Fibroblast of lung (primary cell): ENCODE data around the gene G6PC3. TPM values are rescaled to one million over a fixed set of nuclear protein-coding genes. Genes with fewer than 3 reads are reported as not detected.

Source experiments
- DNase-seq, 2 donors: peaks; one replicate each; pipeline versions ENCODE4 v3.0.0 to v3.0.0-alpha.2; 2010; ENCODE audit warnings: low read depth in 2 of 2
- H2AFZ ChIP-seq: 2 replicates; pipeline ENCODE4 v1.5.1; 2012; ENCODE audit warnings: low read length, control low read depth, inconsistent platforms
- H3K27ac ChIP-seq: 2 replicates; pipeline ENCODE4 v1.5.1; 2011; ENCODE audit warnings: low read length, control low read depth; ENCODE audit not compliant: insufficient read depth
- H3K27me3 ChIP-seq: 2 replicates; pipeline ENCODE4 v1.5.1; 2011; ENCODE audit warnings: mild to moderate bottlenecking, low read length; ENCODE audit not compliant: control insufficient read depth, insufficient read depth
- H3K36me3 ChIP-seq: 2 replicates; pipeline ENCODE4 v1.5.1; 2011; ENCODE audit warnings: low read length; ENCODE audit not compliant: control insufficient read depth, insufficient read depth
- H3K4me1 ChIP-seq: 2 replicates; pipeline ENCODE4 v1.5.1; 2011; ENCODE audit warnings: low read length; ENCODE audit not compliant: control insufficient read depth, insufficient read depth; ENCODE audit errors: extremely low read depth
- H3K4me2 ChIP-seq: 2 replicates; pipeline ENCODE4 v1.5.1; 2011; ENCODE audit warnings: low read length, control low read depth; ENCODE audit not compliant: insufficient read depth; ENCODE audit errors: extremely low read depth
- H3K4me3 ChIP-seq, 4 experiments: fragments of 200-600 bp in 1 of 4; sonication (generic) in 1 of 4; replicated peaks in 1 of 4; 2 replicates each; pipeline ENCODE4 v1.5.1; 2011 to 2016; ENCODE audit warnings: low read length in 4 of 4, low read depth in 3 of 4, mild to moderate bottlenecking in 3 of 4, control low read depth in 2 of 4, inconsistent platforms in 1 of 4, mixed read lengths in 1 of 4; ENCODE audit not compliant: insufficient read depth in 1 of 4; ENCODE audit errors: control extremely low read depth in 1 of 4
- H3K79me2 ChIP-seq: 2 replicates; pipeline ENCODE4 v1.5.1; 2012; ENCODE audit warnings: mild to moderate bottlenecking, low read length, inconsistent platforms; ENCODE audit not compliant: control insufficient read depth, insufficient read depth
- H3K9ac ChIP-seq: 2 replicates; pipeline ENCODE4 v1.5.1; 2011; ENCODE audit warnings: mild to moderate bottlenecking, low read length, control low read depth; ENCODE audit not compliant: insufficient read depth
- H3K9me3 ChIP-seq: 2 replicates; pipeline ENCODE4 v1.5.1; 2012; ENCODE audit warnings: low read depth, low read length; ENCODE audit not compliant: control insufficient read depth, insufficient read depth
- H4K20me1 ChIP-seq: 2 replicates; pipeline ENCODE4 v1.5.1; 2011; ENCODE audit warnings: low read length; ENCODE audit not compliant: control insufficient read depth, insufficient read depth; ENCODE audit errors: extremely low read depth
- EZH2 ChIP-seq: IDR thresholded peaks from 2 replicates; pipeline ENCODE4 v1.5.1; 2012; ENCODE audit warnings: low read length, control low read depth, mild to moderate bottlenecking; ENCODE audit errors: missing control alignments
- polyA plus RNA-seq, 2 donors: library from polyadenylated mRNA; depleted of rRNA in 1 of 2; stranded (reverse) in 1 of 2; unstranded in 1 of 2; fragments of >200 nt; gene quantifications; 2 replicates each; pipeline ENCODE4 v1.2.1, GENCODE V29; 2011 to 2012; ENCODE audit warnings: missing spikeins in 1 of 2
- total RNA-seq: library from RNA; depleted of rRNA; stranded (reverse); fragments of >200 nt; gene quantifications from 2 replicates; pipeline ENCODE4 v1.2.1, GENCODE V29; 2014
- TF ChIP-seq, protein P1 (sequence below), 2 donors: IDR thresholded peaks in 1 of 2; conservative IDR thresholded peaks in 1 of 2; 1 replicate in 1 of 2; 2 replicates in 1 of 2; pipeline ENCODE4 v1.5.1; 2011 to 2012; ENCODE audit warnings: low read length in 2 of 2, control low read depth in 1 of 2, inconsistent platforms in 1 of 2, low read depth in 1 of 2, mild to moderate bottlenecking in 1 of 2

Gene G6PC3
- total and polyA plus RNA-seq, 2 donors (not counting 1 experiment from before 2014, with no cell fraction given) = 40.0 to 76.1 TPM

GRCh38 chr17:44112284-44113280 is 42.0 kb downstream of the G6PC3 start:
- Histone ChIP-seq H3K9ac (no peak overlapping the region), H3K4me3 (no peak overlapping the region), H3K4me1 (peaks cover 32% of the 10 kb centered on the region), H3K36me3 (peaks cover 4% of the 10 kb centered on the region), H2AFZ (no peak overlapping the region), H3K9me3 (no peaks in the 10 kb centered on the region), H4K20me1 (no peaks in the 10 kb centered on the region), H3K79me2 (peaks cover 19% of the 10 kb centered on the region), H3K4me2 (no peak overlapping the region), H3K27ac (no peak overlapping the region), H3K27me3 (no peaks in the 10 kb centered on the region)
- no peak for DNase-seq
- TF ChIP-seq, protein P1, sequence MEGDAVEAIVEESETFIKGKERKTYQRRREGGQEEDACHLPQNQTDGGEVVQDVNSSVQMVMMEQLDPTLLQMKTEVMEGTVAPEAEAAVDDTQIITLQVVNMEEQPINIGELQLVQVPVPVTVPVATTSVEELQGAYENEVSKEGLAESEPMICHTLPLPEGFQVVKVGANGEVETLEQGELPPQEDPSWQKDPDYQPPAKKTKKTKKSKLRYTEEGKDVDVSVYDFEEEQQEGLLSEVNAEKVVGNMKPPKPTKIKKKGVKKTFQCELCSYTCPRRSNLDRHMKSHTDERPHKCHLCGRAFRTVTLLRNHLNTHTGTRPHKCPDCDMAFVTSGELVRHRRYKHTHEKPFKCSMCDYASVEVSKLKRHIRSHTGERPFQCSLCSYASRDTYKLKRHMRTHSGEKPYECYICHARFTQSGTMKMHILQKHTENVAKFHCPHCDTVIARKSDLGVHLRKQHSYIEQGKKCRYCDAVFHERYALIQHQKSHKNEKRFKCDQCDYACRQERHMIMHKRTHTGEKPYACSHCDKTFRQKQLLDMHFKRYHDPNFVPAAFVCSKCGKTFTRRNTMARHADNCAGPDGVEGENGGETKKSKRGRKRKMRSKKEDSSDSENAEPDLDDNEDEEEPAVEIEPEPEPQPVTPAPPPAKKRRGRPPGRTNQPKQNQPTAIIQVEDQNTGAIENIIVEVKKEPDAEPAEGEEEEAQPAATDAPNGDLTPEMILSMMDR (conservative IDR thresholded peaks at IDR 0.05 in 1 of 2, IDR thresholded peaks at IDR 0.05 in 1 of 2; ENCODE audit: low read depth in 1 of 2, low read length in 2 of 2) = no peak
- no peak for TF ChIP-seq EZH2

DNA sequence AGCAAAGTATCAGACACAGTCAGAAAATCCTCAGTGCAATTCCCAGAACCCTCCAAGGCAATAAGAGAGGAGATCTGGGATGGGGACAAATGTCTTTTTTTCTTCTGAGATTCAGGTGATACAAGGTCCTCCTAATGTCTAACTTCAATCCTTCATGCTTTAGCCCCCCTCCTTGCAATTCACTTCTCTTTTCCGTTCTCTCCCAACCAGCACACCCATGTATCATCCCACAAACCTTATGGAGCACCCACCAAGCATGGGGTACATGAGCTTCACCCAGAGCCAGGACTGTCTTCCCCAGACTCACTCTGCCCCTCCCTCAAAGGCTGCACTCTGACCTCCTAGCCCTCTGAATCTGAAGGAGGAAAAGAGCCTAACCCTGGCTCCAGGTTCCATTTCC is 42.8 kb downstream of the G6PC3 start:
- Histone ChIP-seq H3K27ac (no peak overlapping the region), H3K36me3 (peaks cover 4% of the 10 kb centered on the region), H3K4me1 (peaks cover 24% of the 10 kb centered on the region), H3K4me2 (no peak overlapping the region), H3K9me3 (no peaks in the 10 kb centered on the region), H3K4me3 (no peak overlapping the region), H3K27me3 (no peaks in the 10 kb centered on the region), H3K9ac (no peak overlapping the region), H2AFZ (no peak overlapping the region), H3K79me2 (peaks cover 16% of the 10 kb centered on the region), H4K20me1 (no peaks in the 10 kb centered on the region)
- no peak for TF ChIP-seq EZH2
- TF ChIP-seq, protein P1 (conservative IDR thresholded peaks at IDR 0.05 in 1 of 2, IDR thresholded peaks at IDR 0.05 in 1 of 2; ENCODE audit: low read depth in 1 of 2, low read length in 2 of 2) = no peak
- DNase-seq = no peak

DNA sequence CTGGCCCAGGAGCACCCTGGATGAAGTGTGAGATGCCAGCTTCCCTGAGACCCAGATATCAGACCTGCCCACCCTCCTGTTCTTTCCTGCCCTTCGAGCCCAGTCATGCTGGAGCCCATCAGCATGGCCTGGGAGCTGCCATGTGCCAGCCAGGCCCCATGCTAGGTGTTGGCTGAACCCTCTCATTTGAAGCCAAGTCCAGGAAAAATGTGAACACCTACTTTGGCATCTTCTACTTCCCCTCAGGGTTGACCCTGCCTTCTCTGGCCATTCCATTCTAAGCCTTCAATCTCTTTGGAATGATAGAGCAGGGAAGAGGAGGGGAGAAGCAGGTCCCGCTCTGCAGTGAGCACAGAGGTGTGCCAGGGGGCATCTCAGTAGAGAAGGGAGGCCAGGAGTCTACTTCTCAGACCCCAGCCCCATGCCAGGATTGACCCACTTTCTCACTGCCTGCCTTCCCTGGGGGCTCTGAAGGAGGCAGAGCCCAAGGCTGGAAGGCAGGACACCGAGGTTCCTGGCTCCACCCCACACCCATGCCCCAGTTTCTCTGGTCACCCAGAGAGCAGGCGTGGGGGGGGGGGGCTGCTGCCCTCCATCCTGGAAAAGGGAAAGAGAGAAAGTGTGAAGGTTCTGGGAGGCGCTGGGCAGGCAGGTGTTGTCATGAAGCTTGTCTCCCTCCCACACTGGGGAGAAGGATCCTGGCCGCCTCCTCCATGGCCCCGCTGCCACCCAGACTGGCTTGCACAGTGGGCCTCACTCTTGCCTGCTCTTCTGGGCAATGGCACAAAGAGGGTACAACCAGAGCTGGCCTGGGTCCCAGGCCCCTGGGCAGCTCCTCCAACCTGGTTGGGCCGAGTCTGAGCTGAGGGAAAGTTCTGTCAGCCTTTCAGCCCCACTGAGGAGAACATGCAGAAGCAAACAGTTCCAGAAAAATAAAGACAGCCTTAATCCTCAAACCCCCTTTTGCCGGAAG is 43.6 kb downstream of the G6PC3 start:
- Histone ChIP-seq H3K4me2 (no peak overlapping the region), H4K20me1 (no peaks in the 10 kb centered on the region), H3K4me3 (no peak overlapping the region), H3K27me3 (no peaks in the 10 kb centered on the region), H2AFZ (no peak overlapping the region), H3K9ac (no peak overlapping the region), H3K36me3 (peaks cover 4% of the 10 kb centered on the region), H3K4me1 (peaks cover 20% of the 10 kb centered on the region), H3K9me3 (no peaks in the 10 kb centered on the region), H3K79me2 (peaks cover 14% of the 10 kb centered on the region), H3K27ac (no peak overlapping the region)
- TF ChIP-seq EZH2 = no peak
- TF ChIP-seq, protein P1 (conservative IDR thresholded peaks at IDR 0.05 in 1 of 2, IDR thresholded peaks at IDR 0.05 in 1 of 2; ENCODE audit: low read depth in 1 of 2, low read length in 2 of 2) = no peak
- DNase-seq = no peak
